IMR-90 (cell line): ENCODE results near the gene CLEC2B. TPM values are rescaled to one million over a fixed set of nuclear protein-coding genes. Genes with fewer than 3 reads are reported as not detected.
A peak's percentile ranks its signal among the peaks of the same experiment; 100 is the strongest.

Source experiments
- ATAC-seq: fragments of 200-7000 bp; cut with Tn5 transposase; 2 replicates; pipeline ENCODE4 v1.9.1; 2020; ENCODE audit warnings: low read depth, mild to moderate bottlenecking, moderate library complexity
- BruUV-seq: library from RNA; stranded (reverse); fragments of 400-500 nt; replicated peaks from 2 replicates; lab custom pipeline; 2021; lab: Mats Ljungman, UMichigan
- CTCF ChIA-PET: fragments of 300-600 bp; formaldehyde crosslinking; extraction: SDS; loops from one replicate; lab custom pipeline; 2021; ENCODE audit warnings: antibody characterized with exemption; lab: Yijun Ruan, JAX
- POLR2A ChIA-PET: fragments of 300-600 bp; sonication (Branson Sonifier 250); formaldehyde crosslinking; loops from one replicate; lab custom pipeline; 2022; ENCODE audit warnings: antibody characterized with exemption; ENCODE audit not compliant: unreplicated experiment; lab: Charles Lee
- DNase-seq: peaks from one replicate; pipeline ENCODE4 v3.0.0; 2013
- H2AFZ ChIP-seq: replicated peaks from 2 replicates; pipeline ENCODE3; 2013; ENCODE audit warnings: low read length, mild to moderate bottlenecking; ENCODE audit not compliant: poor library complexity
- H2AK5ac ChIP-seq: 2 replicates; pipeline ENCODE4 v1.6.1; 2013; ENCODE audit warnings: low read depth, low read length, inconsistent platforms
- H2AK9ac ChIP-seq: replicated peaks from 2 replicates; pipeline ENCODE3; 2013; ENCODE audit warnings: mild to moderate bottlenecking, low read depth, low read length, moderate library complexity; ENCODE audit not compliant: poor library complexity
- H2BK120ac ChIP-seq: 2 replicates; pipeline ENCODE4 v1.6.1; 2013; ENCODE audit warnings: low read depth, low read length, inconsistent platforms
- H2BK15ac ChIP-seq: 3 replicates; pipeline ENCODE4 v1.6.1; 2013; ENCODE audit warnings: low read depth, low read length, inconsistent platforms
- H2BK20ac ChIP-seq: 2 replicates; pipeline ENCODE4 v1.6.1; 2013; ENCODE audit warnings: low read depth, mild to moderate bottlenecking, inconsistent platforms, low read length, moderate library complexity
- H2BK5ac ChIP-seq: 2 replicates; pipeline ENCODE4 v1.6.1; 2013; ENCODE audit warnings: mild to moderate bottlenecking, low read depth, low read length, inconsistent platforms; ENCODE audit not compliant: poor library complexity, severe bottlenecking
- H3K14ac ChIP-seq: replicated peaks from 2 replicates; pipeline ENCODE4 v1.6.1; 2013; ENCODE audit warnings: low read depth, low read length, inconsistent platforms
- H3K18ac ChIP-seq: 2 replicates; pipeline ENCODE4 v1.6.1; 2013; ENCODE audit warnings: low read depth, low read length, control low read depth
- H3K23ac ChIP-seq: 2 replicates; pipeline ENCODE4 v1.6.1; 2013; ENCODE audit warnings: low read depth, low read length, inconsistent platforms
- H3K27ac ChIP-seq: 2 replicates; pipeline ENCODE4 v1.5.1; 2013; ENCODE audit warnings: mild to moderate bottlenecking, control low read depth, low read length; ENCODE audit not compliant: insufficient read depth
- H3K27me3 ChIP-seq: 2 replicates; pipeline ENCODE4 v1.6.1; 2013; ENCODE audit warnings: low read length; ENCODE audit not compliant: control insufficient read depth, insufficient read depth
- H3K36me3 ChIP-seq: 2 replicates; pipeline ENCODE4 v1.6.1; 2013; ENCODE audit warnings: low read length, mixed read lengths; ENCODE audit not compliant: control insufficient read depth, insufficient read depth
- H3K4ac ChIP-seq: 2 replicates; pipeline ENCODE4 v1.6.1; 2013; ENCODE audit warnings: low read depth, low read length, inconsistent platforms
- H3K4me1 ChIP-seq: 2 replicates; pipeline ENCODE4 v1.6.1; 2013; ENCODE audit warnings: low read length, mixed read lengths; ENCODE audit not compliant: control insufficient read depth, insufficient read depth
- H3K4me2 ChIP-seq: 2 replicates; pipeline ENCODE4 v1.6.1; 2013; ENCODE audit warnings: low read depth, mild to moderate bottlenecking, control low read depth, low read length, moderate library complexity
- H3K4me3 ChIP-seq: 2 replicates; pipeline ENCODE4 v1.5.1; 2013; ENCODE audit warnings: low read depth, mild to moderate bottlenecking, control low read depth, low read length, moderate library complexity; ENCODE audit not compliant: insufficient read depth
- H3K56ac ChIP-seq: 2 replicates; pipeline ENCODE4 v1.6.1; 2013; ENCODE audit warnings: low read length, inconsistent platforms; ENCODE audit not compliant: insufficient read depth; ENCODE audit errors: extremely low read depth
- H3K79me1 ChIP-seq, 2 experiments: 2 replicates each; pipeline ENCODE4 v1.6.1; 2013; ENCODE audit warnings: low read length in 2 of 2, inconsistent platforms in 1 of 2, low read depth in 1 of 2
- H3K9ac ChIP-seq: 2 replicates; pipeline ENCODE4 v1.6.1; 2013; ENCODE audit warnings: low read depth, low read length, control low read depth
- H3K9me1 ChIP-seq: 2 replicates; pipeline ENCODE4 v1.6.1; 2013; ENCODE audit warnings: low read length, inconsistent platforms; ENCODE audit not compliant: insufficient read depth
- H3K9me3 ChIP-seq: 2 replicates; pipeline ENCODE4 v1.6.1; 2013; ENCODE audit warnings: low read length; ENCODE audit not compliant: control insufficient read depth, insufficient read depth
- H4K20me1 ChIP-seq: 2 replicates; pipeline ENCODE4 v1.6.1; 2013; ENCODE audit warnings: low read length, inconsistent platforms; ENCODE audit not compliant: insufficient read depth
- H4K5ac ChIP-seq: 2 replicates; pipeline ENCODE4 v1.6.1; 2013; ENCODE audit warnings: mild to moderate bottlenecking, low read depth, low read length, control low read depth
- H4K8ac ChIP-seq, 2 experiments: 2 replicates each; pipeline ENCODE4 v1.6.1; 2013; ENCODE audit warnings: low read depth in 2 of 2, low read length in 2 of 2, control low read depth in 1 of 2, inconsistent platforms in 1 of 2
- H4K91ac ChIP-seq: 2 replicates; pipeline ENCODE4 v1.6.1; 2013; ENCODE audit warnings: low read depth, low read length, inconsistent platforms; ENCODE audit not compliant: insufficient read depth
- MAFK ChIP-seq: IDR thresholded peaks from 2 replicates; pipeline ENCODE4 v1.6.1; 2012; ENCODE audit warnings: low read depth, low read length, improper control_type of control experiment
- MAZ ChIP-seq: IDR thresholded peaks from 2 replicates; pipeline ENCODE4 v1.6.1; 2012; ENCODE audit warnings: low read depth, mild to moderate bottlenecking, low read length, improper control_type of control experiment, moderate library complexity, borderline replicate concordance
- RAD21 ChIP-seq: IDR thresholded peaks from 2 replicates; pipeline ENCODE4 v1.6.1; 2012; ENCODE audit warnings: low read length, improper control_type of control experiment
- SMC3 ChIP-seq: fragments of 150-350 bp; IDR thresholded peaks from 2 replicates; pipeline ENCODE4 v1.6.1; 2016; ENCODE audit warnings: low read depth, mild to moderate bottlenecking, antibody characterized with exemption, low read length, moderate library complexity
- WGBS, 2 experiments: methylation state at CpG; one replicate each; pipeline versions ENCODE4 v1.1.5 to v1.1.7; 2013; ENCODE audit warnings: missing lambda C conversion rate in 2 of 2; ENCODE audit not compliant: insufficient read length in 1 of 2; ENCODE audit errors: extremely low coverage in 2 of 2; 5-methylcytosine and 5-hydroxymethylcytosine counted together
- dilution Hi-C: fragments of 300-500 bp; cut with HindIII; formaldehyde crosslinking; loops from one replicate; pipeline ENCODE4 v1.14.3; 2018; ENCODE audit warnings: low sequenced_read_pairs; ENCODE audit not compliant: unreplicated experiment
- in situ Hi-C: fragments of 300-500 bp; cut with MboI; formaldehyde crosslinking; loops from 3 replicates; pipeline ENCODE4 v1.14.3; 2019; ENCODE audit warnings: low sequenced_read_pairs, inconsistent platforms, mixed read lengths
- intact Hi-C: fragments of 100-400 bp; cut with micrococcal nuclease; formaldehyde crosslinking; loops from 2 replicates; pipeline ENCODE4 v1.10.0; 2022
- polyA plus RNA-seq, 3 experiments: library from polyadenylated mRNA; depleted of rRNA; stranded (reverse); fragments of >200 nt; gene quantifications; 2 replicates each; pipeline ENCODE4 v1.2.3, GENCODE V29; 2012; ENCODE audit warnings: low replicate concordance in 1 of 3
- total RNA-seq: library from RNA; depleted of rRNA; stranded (reverse); fragments of >200 nt; gene quantifications from 2 replicates; pipeline ENCODE4 v1.2.3, GENCODE V29; 2012

Gene CLEC2B
- total and polyA plus RNA-seq, 2 of the 4 experiments (the other 2 are of a cell fraction), result 0.18 to 0.31 TPM

DNA sequence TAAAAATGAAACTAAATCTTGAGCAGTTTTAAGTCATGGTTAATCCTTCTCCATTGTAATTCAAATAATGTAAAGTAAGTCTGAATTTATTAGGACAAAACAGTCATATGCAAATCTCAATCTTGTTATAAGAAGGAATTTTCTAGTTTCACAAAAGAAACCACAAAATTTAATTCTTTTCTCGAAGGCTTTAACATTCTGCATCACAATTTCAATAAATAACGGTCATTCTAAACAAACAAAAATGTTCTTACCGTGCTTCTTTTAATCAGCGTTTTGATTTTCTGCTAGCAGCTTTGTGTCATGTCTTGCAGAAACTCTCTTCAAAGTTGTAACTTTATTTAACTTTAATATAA is 225 bp downstream of the CLEC2B start:
- Histone ChIP-seq H3K4me1 (peaks cover 2% of the 10 kb centered on the region; the same call in 1 of the 2 replicates), H3K18ac (peak overlapping the region; percentile 41; the same call in 1 of the 2 replicates), H2AK5ac (no peak overlapping the region), H3K14ac (no peak overlapping the region), H2BK120ac (no peak overlapping the region), H3K9me3 (no peaks in the 10 kb centered on the region), H2AK9ac (no peak overlapping the region), H4K20me1 (no peaks in the 10 kb centered on the region), H2AFZ (no peak overlapping the region), H2BK5ac (peak overlapping the region; percentile 48), H2BK15ac (no peak overlapping the region), H3K9ac (peak overlapping the region; percentile 12; the same call in 1 of the 2 replicates), H3K36me3 (no peaks in the 10 kb centered on the region), H3K9me1 (no peaks in the 10 kb centered on the region), H3K79me1 (no peaks in the 10 kb centered on the region), H4K5ac (0 out of 2 replicates have a peak overlapping the region, but pooled peaks have one; percentile 21), H3K27ac (no peak overlapping the region), H3K4ac (no peak overlapping the region), H4K8ac (no peak overlapping the region), H3K4me3 (peak overlapping the region; percentile 32; the same call in 1 of the 2 replicates), H3K23ac (no peak overlapping the region), H3K27me3 (no peaks in the 10 kb centered on the region), H3K56ac (no peak overlapping the region), H4K91ac (no peak overlapping the region), H2BK20ac (no peak overlapping the region), H3K4me2 (peak overlapping the region; percentile 99)
- ATAC-seq (no peak), DNase-seq (no peak)
- no CpG with 5 or more reads among the region's 4 CpGs for WGBS, 2 experiments
- POLR2A ChIA-PET, result interaction anchor here (0.6 kb wide), 1 partner anchor 98 kb away, joined by 3 read pairs; no protein-coding TSS in a partner anchor
- dilution Hi-C loops, result no loop called here
- intact Hi-C loops, result loop anchor here (5.0 kb wide), 1 partner anchor 343 kb away; the partner anchor contains the start of gene GABARAPL1
- no TSS peak for BruUV-seq
- TF ChIP-seq MAFK (no peak), SMC3 (no peak), RAD21 (no peak), MAZ (no peak)
- CTCF ChIA-PET, result no interaction called here
- in situ Hi-C loops, result no loop called here
